ENCODE measurements around the gene PALLD.

Gene PALLD

DNA sequence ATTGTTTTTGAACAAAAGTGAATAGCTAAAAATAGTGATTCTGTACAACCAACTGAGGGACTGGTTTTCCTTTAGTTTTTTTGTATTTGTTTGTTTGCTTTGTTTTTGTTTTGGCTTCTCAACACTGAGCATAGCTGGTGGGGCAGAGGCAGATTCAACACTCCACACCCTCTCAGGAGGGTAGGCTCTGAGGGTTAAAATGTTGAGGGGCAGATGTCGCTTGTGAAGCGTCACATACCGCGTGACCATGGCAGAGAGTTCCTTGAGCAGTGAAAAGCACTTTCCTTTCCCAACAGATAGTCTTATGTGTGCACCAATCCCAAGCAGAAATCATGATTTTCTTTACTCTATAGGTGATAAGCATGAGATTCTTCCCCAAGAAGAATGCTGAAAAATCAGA is 155.0 kb downstream of the PALLD start:
- no peak for DNase-seq

DNA sequence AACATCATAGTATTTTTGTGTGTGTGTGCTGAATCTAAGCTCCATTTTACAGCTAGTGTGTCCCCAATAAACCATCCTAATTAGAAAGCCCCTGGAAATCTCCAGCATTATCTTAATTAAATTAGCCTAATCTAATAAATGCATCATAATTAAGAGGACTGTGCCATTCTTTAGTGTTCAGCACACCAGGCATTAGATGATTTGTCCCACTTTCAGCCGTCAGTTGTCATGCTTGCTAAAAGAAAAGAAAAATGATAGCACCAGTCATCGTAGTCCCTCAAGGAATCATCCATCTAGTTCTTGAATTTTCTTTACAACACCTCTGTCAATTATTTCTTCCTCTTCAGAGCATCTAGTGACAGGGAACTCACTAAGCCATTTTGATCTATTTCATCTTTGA is 155.9 kb downstream of the PALLD start:
- DNase-seq: no peak

DNA sequence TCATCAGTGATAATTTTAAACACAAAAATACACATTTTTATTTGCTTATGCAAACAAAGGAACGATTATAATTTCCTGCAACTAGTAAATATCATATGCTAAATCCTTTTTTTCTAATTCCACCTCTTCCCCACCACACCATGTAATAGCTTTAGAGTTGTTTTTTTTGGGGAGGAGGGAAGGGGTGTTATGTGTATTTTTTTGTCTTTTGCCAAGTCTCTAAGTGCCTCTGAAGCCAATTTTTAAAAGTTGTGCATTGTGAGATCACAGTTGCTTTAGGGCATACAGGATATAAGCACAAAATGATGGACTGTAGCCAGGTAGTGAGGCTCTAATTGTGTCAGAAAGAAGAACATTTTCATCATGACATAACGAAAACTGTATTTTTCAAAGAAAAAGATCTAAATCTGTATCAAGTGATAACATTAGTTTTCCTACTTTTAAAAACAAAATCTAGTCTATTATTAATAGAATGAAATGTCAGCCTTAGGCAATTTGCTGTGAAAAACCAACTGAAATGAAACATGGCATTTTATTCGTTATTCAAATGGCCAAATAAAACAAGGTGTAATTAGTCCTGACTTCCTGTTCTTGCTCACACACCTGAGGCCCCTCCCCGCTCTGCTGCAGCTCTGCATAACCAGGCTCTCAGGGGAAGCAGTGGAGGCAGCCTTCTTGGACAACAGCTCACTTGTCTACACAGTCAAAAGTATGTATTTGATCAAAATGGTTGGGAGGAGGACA is 157.4 kb downstream of the PALLD start:
- no peak for DNase-seq

DNA sequence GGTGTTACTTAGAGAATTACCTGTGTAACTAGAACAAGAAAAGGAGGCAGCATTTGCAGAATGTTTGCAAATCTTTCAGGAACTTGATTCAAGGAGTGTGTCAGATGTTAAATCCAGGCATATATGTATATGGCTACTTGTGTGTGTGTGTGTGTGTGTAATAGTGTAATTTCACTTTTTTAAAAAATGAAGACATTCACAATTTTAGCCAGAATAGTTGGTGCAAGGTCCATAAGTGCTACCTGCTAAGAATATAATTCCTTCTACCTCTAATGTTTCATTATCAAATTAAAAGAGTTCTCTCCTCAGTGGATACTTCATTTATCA is 158.0 kb downstream of the PALLD start:
- no peak for DNase-seq

DNA sequence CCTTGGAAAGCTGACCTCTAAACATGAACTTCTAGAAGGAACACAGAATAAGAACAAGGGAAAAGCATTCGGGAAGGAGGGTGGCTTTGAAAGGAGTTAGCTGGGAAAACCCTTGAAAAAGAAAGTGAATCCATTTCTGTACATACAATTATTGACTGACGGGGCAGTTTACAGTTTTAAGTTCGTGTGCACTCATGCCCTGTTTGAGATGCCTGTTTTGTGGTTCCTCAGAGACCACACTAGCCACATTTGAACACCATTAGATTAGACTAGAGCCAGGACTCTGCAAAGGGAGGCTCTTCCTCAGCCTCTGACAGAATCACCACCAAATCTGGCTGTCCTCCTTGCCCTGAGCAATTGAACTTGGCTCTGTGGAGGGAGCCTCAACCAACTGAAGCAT is 158.3 kb downstream of the PALLD start:
- no peak for DNase-seq

DNA sequence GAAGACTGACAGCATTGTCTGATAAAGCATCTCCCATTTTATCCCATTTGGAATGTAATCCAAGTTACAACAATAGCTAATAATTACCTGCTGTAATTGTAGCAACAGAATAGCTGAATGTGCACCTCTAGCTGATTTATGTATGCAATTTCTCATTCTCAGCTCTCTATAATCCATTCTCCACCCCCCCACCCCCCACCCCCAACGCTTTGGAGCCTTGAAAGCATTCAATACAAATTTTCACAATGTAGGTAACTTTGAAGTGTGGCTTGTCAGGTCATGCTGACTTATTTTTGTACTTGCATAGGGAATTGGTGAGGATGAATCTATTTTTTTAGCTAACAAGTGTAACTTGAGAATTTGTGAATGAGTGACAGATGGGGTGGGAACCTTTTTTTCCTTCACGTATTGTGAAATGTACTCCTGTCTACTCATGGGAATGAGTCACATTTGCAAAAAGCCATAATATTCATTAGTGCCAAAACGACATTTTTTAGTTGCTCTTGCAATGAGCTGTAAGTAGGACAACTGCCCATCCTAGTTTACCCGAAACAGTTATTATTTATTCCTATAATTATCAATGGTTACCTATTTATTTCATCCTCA is 159.3 kb downstream of the PALLD start:
- DNase-seq: no peak

DNA sequence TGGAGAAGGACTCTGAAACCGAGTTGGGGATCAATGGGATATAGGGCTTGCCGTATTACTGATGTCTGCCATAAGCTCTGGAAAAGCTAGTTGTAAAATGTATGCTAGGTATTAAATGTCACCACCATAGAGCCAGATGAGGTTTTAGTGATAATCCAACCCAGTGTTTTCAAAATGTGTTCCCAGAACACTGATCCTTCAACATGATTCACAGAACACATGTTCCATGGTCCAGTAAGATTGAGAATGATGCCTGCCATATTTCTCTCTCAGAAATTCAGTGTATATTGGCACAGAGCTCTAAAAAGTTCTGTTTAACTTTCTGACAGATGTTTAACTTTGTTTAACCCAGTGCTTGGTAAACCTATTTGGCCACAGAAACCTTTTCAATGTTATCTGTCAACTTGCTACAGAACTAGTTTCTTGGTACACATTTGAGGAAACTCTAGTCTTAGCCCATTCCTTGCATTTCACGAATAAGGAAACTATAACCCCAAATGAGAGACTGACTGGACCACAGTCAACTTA is 160.2 kb downstream of the PALLD start:
- DNase-seq: no peak

DNA sequence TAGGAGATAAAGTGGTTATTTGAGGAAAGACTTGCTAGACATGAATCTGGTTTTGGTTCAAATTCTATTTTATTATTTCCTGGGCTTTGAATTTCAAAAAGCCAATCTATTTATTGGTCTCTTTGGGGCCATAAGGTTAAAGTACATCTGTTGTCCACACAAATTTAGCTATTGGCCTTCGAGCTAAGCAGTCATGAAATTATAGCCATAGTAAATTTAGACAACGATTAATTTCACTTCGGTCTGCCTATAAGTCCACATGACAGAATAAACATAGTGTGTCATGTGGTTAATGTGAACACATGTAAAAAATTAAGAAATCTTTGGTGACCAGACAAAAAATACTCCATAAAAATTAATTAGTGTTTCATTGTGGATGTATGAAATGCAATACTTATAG is 161.9 kb downstream of the PALLD start:
- no peak for DNase-seq

DNA sequence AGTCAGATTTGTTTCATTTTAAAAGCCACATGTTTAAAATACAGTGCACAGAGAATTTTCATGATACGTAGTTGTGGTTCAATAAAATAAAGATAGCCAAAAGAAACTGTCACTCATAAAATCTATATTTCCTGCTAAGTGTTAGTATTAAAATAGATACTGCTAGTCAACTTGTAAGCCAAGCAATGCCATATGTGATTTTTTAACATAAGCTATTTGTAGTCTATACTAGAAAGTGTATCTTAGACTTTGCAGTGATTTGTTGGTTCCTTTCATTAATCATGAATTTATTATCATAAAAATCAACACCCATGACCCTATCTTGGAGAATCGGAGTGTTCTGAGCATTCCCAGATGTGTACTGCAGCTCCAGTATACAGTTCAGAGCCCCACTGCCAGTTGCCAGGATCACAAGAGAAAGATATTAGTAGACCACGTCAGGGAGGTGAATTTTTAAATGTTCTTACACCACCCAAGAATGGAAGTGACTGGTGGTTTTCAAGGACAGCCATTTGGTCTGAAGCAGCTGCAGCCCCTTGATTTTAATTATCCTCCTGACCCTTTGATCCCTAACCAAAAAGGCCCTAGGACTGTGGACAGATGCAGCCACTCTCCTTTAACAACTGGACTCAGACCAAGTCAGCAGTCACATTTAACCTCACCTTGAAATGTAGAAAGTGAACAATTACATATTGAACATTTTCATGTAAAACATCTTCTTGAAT is 163.1 kb downstream of the PALLD start:
- no peak for DNase-seq

DNA sequence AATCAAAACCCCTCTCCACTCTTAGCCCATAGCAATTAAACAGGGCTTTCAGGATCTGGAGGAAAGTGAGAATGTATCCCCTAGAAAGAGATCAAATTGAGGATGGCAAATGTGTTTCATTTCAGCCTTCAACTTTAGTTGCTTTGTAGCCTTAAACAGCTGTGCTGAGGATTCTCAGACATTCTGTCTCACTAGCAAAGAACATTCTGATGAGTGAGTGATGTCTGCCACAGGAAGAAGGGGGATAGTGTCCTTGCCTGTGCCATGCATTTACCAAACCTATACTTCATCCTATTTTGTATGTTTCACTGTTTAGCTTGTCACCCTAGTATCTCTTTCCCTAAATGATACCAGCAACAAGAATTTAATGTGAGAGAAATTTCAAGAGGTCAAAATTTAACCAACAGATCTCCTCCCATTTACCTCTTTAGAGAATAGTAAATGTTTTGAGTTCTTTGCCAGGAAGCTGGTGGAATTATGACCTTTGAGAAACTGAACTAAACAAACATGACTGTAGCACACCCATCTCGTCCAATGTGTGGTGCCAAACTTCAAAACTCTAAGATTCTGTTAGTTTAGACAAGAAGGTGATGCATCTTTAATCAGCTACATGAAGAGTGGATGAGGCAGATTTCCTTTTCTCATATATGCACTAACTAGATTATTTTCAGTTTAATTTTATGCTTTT is 165.6 kb downstream of the PALLD start:
- no peak for DNase-seq

DNA sequence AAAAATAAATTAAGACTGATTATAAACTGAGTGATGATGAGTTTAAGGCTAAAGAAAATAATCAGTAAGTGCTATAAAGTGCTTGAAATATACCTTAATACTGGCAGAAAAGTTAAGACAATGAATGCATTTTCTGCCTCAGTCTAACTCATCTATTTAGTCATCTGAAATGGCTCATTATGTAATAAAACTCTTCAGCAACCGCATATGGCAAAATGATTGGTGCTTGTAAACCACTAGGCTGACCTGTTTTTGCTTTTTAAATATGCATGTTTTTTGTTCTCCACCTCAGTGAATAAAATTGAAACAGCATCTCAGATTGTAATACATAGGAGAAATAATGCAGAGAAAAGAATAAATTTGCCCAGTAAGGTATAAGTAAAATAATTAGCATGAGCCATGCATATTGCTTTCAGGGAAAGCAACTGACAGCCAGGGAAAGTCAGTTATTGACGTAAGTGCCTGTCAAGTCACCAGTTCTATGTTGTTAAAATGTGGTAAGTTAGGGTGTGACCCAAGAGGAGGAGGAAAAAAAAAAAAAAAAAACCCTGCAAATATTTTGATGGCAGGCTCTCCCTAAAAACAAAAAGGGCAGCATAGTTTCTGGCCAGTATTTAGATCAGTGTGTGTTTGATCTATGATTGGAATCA is 167.5 kb downstream of the PALLD start:
- DNase-seq: no peak

DNA sequence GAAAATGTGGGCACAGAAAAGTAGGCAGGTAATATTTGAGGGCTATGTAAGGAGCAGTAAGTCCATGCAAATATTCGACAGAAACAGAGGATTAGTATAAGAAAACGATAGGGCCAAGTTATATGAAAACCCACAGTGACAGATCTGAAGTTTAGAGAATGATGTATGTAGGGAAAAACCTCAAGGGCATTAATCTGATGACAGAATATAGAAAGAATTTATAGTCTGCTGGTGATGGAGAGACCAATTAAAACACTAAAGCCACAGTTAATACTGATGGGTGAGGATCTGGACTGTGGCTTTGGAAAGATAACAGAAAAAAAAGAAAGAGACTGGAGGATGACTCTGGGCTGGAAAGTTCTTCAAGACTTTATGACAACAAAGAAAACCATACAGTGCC is 169.7 kb downstream of the PALLD start:
- no peak for DNase-seq

DNA sequence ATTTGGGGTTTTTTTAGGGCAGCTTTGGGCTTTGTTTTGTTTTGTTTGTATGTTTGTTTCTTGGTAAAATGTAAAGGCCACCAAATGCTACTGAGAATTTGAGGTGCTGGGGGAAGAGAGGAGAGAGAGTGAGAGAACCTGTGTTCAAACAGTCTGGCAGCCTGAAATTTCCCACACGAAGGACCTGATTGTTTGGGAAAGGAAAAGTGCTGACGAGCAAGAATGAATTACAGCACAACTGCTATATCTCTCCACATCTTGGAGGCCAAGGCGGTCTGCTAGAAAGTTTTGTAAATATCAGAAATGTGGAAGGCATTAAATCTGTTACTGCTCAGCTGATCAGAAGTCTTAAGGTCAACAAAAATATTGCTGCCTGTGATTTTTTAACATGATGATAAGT is 170.5 kb downstream of the PALLD start:
- no peak for DNase-seq

DNA sequence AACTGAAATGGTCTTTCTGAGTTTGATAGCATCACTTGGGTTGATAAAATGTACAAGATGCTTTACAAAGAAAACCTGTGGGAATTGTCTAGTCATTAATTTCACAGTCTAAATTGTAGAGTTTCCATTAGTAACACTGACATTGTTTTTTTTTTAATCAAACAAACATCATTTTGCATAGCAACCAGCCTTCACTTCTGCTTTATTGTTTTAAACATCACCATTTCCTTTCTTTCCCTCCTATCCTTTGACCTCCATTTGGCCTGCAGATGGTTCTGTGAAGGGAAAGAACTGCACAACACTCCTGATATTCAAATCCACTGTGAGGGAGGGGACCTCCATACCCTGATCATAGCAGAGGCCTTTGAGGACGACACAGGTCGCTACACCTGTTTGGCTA is 171.1 kb downstream of the PALLD start:
- no peak for DNase-seq

DNA sequence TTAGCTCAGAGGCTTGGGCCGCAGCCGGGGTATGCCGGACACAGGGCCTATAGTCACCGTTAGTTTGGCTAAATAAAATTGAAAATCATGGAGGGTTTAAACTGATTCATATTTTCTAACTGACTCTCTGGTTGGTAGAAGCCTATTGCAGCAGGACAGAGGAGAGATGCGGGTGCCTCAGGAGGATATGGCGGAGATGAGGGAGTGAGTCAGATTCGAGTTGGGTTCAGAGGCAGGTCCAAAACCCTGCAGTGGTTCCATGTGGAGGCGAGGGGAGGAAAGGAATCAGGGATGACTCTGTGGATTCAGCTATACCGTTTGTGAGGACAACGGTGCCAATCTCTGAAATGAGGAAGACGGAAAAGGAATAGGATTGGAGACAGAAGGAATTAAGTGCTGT is 176.6 kb downstream of the PALLD start:
- no peak for DNase-seq

DNA sequence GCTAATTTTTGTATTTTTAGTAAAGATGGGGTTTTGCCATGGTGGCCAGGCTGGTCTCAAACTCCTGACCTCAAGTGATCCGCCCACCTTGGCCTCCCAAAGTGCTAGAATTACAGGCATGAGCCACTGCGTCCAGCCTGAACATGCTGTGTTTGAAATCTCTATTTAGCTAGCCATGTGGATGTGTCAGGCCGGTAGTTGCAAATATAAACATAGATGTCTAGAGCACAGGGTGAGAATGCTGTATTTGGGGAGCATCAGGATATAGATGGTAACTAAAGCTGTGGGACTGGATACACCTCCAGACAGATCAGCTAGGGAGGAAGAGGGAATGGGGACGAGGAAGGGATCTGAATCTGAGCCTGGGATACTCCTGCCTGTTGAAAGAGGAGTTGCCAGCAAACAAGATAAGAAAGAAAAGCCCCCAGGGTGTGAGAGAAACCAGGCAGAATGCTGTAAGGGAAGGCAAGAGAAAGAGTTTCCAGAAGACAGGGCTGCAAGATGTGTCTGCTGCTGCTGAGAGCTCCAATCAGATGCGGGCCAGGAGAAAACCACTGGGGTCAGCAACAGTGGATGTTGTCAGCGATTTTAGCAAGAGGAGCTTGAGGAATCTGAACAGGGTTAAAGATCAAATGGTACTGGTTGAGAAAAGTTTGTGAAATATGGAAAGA is 177.4 kb downstream of the PALLD start:
- no peak for DNase-seq

DNA sequence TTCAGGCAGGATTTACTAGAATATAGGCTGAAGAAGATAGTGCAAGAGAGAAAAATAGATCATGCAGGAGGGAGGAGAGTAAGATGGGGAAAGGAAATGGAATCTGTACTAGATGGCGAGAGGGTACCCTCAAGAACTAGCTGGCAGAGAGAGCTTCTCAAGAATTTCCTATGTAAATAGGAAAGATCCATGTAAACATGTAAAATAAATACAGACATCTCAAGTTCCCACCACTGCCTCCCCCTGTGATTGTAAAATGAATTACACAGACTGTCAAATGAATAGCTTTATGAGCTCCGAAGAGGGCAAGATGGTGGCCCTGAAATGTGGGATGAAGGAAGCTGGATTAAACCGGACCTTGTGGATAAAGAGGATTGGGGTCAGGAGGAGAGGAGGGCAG is 178.0 kb downstream of the PALLD start:
- no peak for DNase-seq

DNA sequence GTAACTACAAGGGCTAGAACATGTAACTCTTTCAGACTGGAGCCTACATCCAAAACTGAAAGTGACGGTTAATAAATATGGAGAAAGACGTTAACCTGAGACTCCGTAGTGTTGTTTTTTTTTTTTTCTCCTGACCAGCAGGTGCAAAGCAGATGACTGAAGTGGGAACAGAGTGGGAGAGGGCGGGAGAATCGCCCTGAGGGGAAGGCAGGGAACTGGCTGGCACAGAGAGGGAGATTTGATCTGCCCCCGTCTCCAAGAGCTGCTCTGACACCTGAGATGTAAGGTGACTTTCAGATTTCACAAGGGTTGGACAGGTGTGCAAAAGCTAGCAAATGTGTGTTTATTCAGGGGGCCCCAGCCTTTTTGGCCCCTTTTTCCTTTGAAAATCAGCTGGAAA is 180.2 kb downstream of the PALLD start:
- no peak for DNase-seq

DNA sequence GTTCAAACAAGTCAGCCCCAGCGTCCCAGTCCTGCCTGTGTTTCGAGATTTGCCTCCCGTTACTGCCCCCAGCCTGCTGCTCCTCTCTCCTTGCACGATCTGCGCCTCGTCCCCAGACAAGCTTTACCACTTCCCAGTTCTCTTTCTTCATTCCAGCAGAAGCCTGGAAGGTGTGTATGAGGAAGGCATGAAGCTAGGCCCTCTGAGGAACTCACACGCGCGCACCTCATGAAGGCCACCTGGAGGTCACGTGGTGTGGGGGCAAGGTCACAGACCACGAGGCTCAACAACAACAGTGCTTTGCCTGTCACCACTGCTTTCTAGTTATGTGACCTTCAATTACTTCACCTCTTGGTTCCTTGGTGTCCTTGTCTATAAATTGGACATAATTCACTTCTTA is 181.0 kb downstream of the PALLD start:
- DNase-seq: no peak

DNA sequence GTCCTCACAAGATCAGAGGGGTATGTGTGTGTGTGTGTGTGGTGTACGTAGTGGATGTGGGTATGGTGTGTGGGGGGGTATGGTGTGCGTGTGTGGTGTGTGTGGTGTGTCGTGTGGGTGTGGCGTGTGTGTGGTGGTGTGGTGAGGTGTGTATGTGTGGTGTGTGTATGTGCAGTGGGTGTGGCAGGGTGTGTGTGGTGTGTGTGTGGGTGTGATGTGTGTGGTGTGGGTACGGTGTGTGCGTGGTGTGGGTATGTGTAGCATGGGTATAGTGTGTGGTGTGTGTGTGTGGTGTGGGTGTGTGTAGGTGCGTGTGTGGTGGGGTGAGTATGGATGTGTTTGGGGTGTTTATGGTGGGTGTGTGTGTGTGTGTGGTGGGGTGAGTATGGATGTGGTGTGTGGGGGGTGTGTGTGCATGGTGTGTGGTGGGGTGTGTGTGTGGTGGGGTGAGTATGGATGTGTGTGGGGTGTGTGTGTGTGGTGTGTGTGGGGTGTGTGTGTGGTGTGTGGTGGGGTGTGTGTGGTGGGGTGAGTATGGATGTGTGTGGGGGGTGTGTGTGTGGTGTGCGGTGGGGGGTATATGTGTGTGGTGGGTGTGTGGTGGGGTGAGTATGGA is 182.0 kb downstream of the PALLD start:
- DNase-seq: no peak

DNA sequence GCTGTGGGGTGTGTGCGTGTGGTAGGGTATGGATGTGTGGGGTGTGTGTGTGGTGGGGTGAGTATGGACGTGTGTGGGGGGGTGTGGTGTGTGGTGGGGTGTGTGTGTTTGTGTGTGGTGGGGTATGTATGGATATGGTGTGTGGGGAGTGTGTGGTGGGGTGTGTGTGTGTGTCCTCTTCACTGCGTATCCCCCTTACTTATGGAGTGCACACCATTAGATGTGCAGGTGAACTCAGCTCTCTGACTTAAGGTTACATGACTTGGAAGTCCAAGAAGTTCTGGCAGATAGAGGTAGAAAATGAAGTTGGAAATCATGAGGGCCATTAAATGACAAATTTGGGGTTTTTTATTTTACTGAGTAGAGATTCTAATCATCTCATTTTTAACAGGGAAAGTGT is 182.5 kb downstream of the PALLD start:
- DNase-seq: no peak

DNA sequence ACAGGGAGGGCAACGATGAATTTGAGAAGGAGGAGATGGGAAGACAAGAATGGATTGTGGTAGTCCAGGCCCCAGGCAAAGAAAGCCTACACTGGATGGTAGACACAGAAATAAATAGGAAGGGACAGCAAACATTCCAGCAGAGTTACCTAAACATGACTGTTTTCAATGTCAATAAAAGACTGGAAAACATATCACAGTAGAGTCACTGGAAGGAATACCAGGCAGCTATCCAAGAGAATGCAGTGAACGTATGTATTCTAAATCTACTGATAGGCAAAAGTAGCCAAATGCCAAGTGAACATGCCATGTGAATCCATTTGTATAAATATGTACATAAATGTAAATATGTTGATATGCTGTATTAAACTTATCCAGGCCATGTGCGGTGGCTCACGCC is 183.0 kb downstream of the PALLD start:
- DNase-seq: no peak
